GM19193 (cell line): ENCODE data around the gene PAX8.

Source experiments
- POLR2A ChIP-seq: IDR thresholded peaks from 4 replicates; pipeline ENCODE4 v1.6.1; 2011; ENCODE audit not compliant: insufficient read depth, insufficient read length; ENCODE audit errors: extremely low read depth

PAX8 gene

GRCh38 chr2:113278742-113279139 lies at the start of gene PAX8:
TSS of gene PAX8 (minus strand) at chr2:113278921. CDS start at chr2:113278394, 527 bp downstream.
- no peak for TF ChIP-seq POLR2A

GRCh38 chr2:113328043-113328442 lies 49.3 kb upstream of the PAX8 start:
- TF ChIP-seq POLR2A: no peak

- TF ChIP-seq POLR2A: no peak
These were observed 46.0 kb upstream of the PAX8 start for GRCh38 chr2:113324684-113325160.

GRCh38 chr2:113316085-113316484 lies 37.4 kb upstream of the PAX8 start:
- no peak for TF ChIP-seq POLR2A

GRCh38 chr2:113309655-113310387 lies 31.1 kb upstream of the PAX8 start:
- TF ChIP-seq POLR2A: no peak

GRCh38 chr2:113305146-113305545 lies 26.4 kb upstream of the PAX8 start:
- TF ChIP-seq POLR2A: no peak

- no peak for TF ChIP-seq POLR2A
These were observed 26.0 kb upstream of the PAX8 start for GRCh38 chr2:113304702-113305101.

GRCh38 chr2:113300281-113300680 lies 21.6 kb upstream of the PAX8 start:
- no peak for TF ChIP-seq POLR2A

- no peak for TF ChIP-seq POLR2A
These were observed 19.5 kb upstream of the PAX8 start for GRCh38 chr2:113298176-113298575.

- TF ChIP-seq POLR2A: no peak
These were observed 12.5 kb upstream of the PAX8 start for GRCh38 chr2:113291191-113291590.

GRCh38 chr2:113285816-113286215 lies 7.1 kb upstream of the PAX8 start:
- no peak for TF ChIP-seq POLR2A

- TF ChIP-seq POLR2A: no peak
These were observed 5.8 kb upstream of the PAX8 start for GRCh38 chr2:113284476-113284875.

- TF ChIP-seq POLR2A: no peak
These were observed 5.1 kb upstream of the PAX8 start for GRCh38 chr2:113283704-113284284.

- no peak for TF ChIP-seq POLR2A
These were observed 4.2 kb upstream of the PAX8 start for GRCh38 chr2:113282747-113283533.

- TF ChIP-seq POLR2A: no peak
These were observed 3.4 kb upstream of the PAX8 start for GRCh38 chr2:113281910-113282746.
